Smooth muscle cell (in vitro differentiated cells): ENCODE results near the gene ALDH3B2. TPM values are rescaled to one million over a fixed set of nuclear protein-coding genes. Genes with fewer than 3 reads are reported as not detected.

Experiments used
- DNase-seq: peaks from one replicate; lab custom pipeline; 2025; ENCODE audit not compliant: unreplicated experiment; lab: John Stamatoyannopoulos, UW
- H2AFZ ChIP-seq: fragments of 200-600 bp; sonication (generic); 2 replicates; pipeline ENCODE4 v1.6.0; 2016; ENCODE audit warnings: antibody characterized with exemption, low read depth, mild to moderate bottlenecking
- H3F3A ChIP-seq: fragments of 200-600 bp; sonication (generic); 2 replicates; pipeline ENCODE4 v1.6.0; 2017; ENCODE audit warnings: antibody characterized with exemption, low read depth
- H3K27ac ChIP-seq: fragments of 200-600 bp; sonication (generic); 2 replicates; pipeline ENCODE4 v1.5.1; 2016; ENCODE audit warnings: low read depth, mild to moderate bottlenecking
- H3K27me3 ChIP-seq: fragments of 200-600 bp; sonication (generic); 2 replicates; pipeline ENCODE4 v1.6.1; 2016; ENCODE audit warnings: low read depth, mild to moderate bottlenecking
- H3K36me3 ChIP-seq: fragments of 200-600 bp; sonication (generic); 2 replicates; pipeline ENCODE4 v1.5.1; 2016; ENCODE audit warnings: low read depth
- H3K4me1 ChIP-seq: fragments of 200-600 bp; sonication (generic); 2 replicates; pipeline ENCODE4 v1.5.1; 2016; ENCODE audit warnings: low read depth
- H3K4me2 ChIP-seq: fragments of 200-600 bp; sonication (generic); 2 replicates; pipeline ENCODE4 v1.6.0; 2016; ENCODE audit warnings: mild to moderate bottlenecking
- H3K4me3 ChIP-seq: fragments of 200-600 bp; sonication (generic); 2 replicates; pipeline ENCODE4 v1.5.1; 2016; ENCODE audit warnings: mild to moderate bottlenecking
- H3K79me2 ChIP-seq: fragments of 200-600 bp; sonication (generic); 2 replicates; pipeline ENCODE4 v1.6.0; 2016; ENCODE audit warnings: low read depth, mild to moderate bottlenecking
- H3K9ac ChIP-seq: fragments of 200-600 bp; sonication (generic); 2 replicates; pipeline ENCODE4 v1.6.0; 2016; ENCODE audit warnings: low read depth
- H3K9me3 ChIP-seq: fragments of 200-600 bp; sonication (generic); replicated peaks from 2 replicates; pipeline ENCODE4 v1.5.1; 2016; ENCODE audit warnings: low read depth
- H4K20me1 ChIP-seq: fragments of 200-600 bp; sonication (generic); 2 replicates; pipeline ENCODE4 v1.6.0; 2016; ENCODE audit warnings: low read depth
- WGBS: methylation state at CpG from one replicate; pipeline ENCODE4 v1.1.7; 2016; ENCODE audit warnings: low lambda C conversion rate; 5-methylcytosine and 5-hydroxymethylcytosine counted together
- polyA plus RNA-seq: library from polyadenylated mRNA; unstranded; fragments of >200 nt; fragmentation: Nextera tagmentation; extraction: Ambion mirVana; gene quantifications from 2 replicates; pipeline ENCODE4 v1.2.1, GENCODE V29; 2016
- total RNA-seq: library from RNA; depleted of rRNA; stranded (reverse); fragments of >200 nt; gene quantifications from 2 replicates; pipeline ENCODE4 v1.2.3, GENCODE V29; 2014
- TF ChIP-seq, protein P1 (sequence below): fragments of 200-600 bp; sonication (generic); IDR thresholded peaks from 2 replicates; pipeline ENCODE4 v1.5.1; 2017; ENCODE audit warnings: borderline replicate concordance, mild to moderate bottlenecking, antibody characterized with exemption; ENCODE audit not compliant: insufficient read depth, poor library complexity, severe bottlenecking

The ALDH3B2 gene
- total and polyA plus RNA-seq, 2 experiments from 2014 or later = 0.77 to 5.0 TPM

DNA sequence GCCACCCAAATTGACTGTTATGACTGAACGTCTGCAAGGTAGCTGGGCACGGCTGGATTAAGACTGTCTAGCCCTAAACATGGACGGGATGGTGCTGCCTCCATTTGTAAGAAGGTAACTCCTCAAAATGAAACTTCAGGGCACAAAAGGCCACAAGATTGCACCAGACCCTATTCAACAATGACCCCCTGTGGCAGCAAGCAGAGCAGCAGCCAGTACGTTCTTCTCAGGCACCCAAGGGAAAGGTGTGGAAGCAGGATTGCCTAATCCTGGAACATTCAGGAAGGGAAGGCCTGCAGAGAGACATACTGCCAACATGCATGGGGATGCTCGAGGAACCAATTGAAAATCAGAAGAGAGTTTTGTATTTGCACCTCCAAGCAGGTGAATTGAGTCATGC, 30.4 kb downstream of the ALDH3B2 start:
- Histone ChIP-seq H3K4me3 (no peak overlapping the region), H3K4me1 (no peaks in the 10 kb centered on the region), H3K27me3 (peaks cover 6% of the 10 kb centered on the region), H3F3A (no peaks in the 10 kb centered on the region), H3K36me3 (no peaks in the 10 kb centered on the region), H3K9ac (no peak overlapping the region), H3K4me2 (no peak overlapping the region), H3K79me2 (no peaks in the 10 kb centered on the region), H3K9me3 (no peaks in the 10 kb centered on the region), H4K20me1 (no peaks in the 10 kb centered on the region), H2AFZ (no peak overlapping the region), H3K27ac (no peak overlapping the region)
- WGBS = 92% methylated on average over 5 of the region's 5 CpGs
- TF ChIP-seq, protein P1, sequence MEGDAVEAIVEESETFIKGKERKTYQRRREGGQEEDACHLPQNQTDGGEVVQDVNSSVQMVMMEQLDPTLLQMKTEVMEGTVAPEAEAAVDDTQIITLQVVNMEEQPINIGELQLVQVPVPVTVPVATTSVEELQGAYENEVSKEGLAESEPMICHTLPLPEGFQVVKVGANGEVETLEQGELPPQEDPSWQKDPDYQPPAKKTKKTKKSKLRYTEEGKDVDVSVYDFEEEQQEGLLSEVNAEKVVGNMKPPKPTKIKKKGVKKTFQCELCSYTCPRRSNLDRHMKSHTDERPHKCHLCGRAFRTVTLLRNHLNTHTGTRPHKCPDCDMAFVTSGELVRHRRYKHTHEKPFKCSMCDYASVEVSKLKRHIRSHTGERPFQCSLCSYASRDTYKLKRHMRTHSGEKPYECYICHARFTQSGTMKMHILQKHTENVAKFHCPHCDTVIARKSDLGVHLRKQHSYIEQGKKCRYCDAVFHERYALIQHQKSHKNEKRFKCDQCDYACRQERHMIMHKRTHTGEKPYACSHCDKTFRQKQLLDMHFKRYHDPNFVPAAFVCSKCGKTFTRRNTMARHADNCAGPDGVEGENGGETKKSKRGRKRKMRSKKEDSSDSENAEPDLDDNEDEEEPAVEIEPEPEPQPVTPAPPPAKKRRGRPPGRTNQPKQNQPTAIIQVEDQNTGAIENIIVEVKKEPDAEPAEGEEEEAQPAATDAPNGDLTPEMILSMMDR = no peak
- DNase-seq = no peak

DNA sequence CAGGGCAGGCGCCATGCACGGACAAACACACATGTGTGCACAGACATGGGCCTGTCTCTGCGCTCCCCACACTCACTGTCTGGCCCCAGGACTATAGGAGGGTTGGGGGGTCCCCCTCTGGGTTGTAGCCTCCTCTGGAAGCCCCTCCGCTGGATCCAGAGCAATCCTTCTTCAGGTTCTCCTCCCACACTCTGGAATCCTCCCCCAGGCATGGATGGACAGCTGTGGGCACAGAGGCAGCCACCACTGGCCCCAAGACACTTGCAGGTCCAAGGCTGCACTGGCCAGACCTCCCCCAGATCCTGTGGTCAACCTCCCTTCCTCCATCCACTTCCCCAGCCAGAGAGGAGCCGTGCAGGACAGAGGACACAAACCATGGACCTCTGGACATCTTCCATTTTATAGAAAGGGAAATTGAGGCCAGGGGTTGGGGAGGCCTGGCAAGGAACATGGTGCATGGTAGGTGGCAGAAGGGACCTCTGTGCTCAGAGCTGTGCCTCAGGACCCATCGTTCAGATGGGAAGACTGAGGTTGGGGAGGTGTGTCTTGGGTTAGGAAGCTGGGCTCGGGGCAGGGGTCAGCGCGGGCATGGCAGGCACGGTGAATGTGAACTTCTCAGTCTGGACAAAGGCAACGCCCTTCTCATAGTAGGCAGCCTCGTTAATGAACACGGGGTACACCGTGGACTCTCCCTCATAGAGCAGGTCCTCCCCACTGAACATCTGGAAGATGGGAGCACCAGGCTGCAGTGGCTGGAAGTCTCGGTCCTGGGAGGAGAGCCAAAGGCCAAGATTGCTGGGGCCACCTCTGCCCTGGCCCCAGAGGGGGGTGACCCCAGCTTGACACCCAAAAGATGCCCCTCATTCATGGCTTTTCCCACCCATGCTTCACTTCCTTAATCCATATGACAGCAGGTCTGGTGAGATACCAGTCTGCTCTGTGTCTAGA, 32.0 kb downstream of the ALDH3B2 start:
- H3K9ac ChIP-seq = no peak overlapping the region
- H3K27ac ChIP-seq = no peak overlapping the region
- H3K79me2 ChIP-seq = no peaks in the 10 kb centered on the region
- no peak overlapping the region for H3K4me3 ChIP-seq
- peaks cover 6% of the 10 kb centered on the region for H3K27me3 ChIP-seq
- H3K36me3 ChIP-seq = no peaks in the 10 kb centered on the region
- TF ChIP-seq, protein P1 = no peak
- H4K20me1 ChIP-seq = no peaks in the 10 kb centered on the region
- no peak overlapping the region for H3K4me2 ChIP-seq
- no peaks in the 10 kb centered on the region for H3K9me3 ChIP-seq
- H3K4me1 ChIP-seq = no peaks in the 10 kb centered on the region
- H2AFZ ChIP-seq = no peak overlapping the region
- DNase-seq = no peak
- H3F3A ChIP-seq = no peaks in the 10 kb centered on the region
- 91% methylated on average over 11 of the region's 15 CpGs for WGBS

DNA sequence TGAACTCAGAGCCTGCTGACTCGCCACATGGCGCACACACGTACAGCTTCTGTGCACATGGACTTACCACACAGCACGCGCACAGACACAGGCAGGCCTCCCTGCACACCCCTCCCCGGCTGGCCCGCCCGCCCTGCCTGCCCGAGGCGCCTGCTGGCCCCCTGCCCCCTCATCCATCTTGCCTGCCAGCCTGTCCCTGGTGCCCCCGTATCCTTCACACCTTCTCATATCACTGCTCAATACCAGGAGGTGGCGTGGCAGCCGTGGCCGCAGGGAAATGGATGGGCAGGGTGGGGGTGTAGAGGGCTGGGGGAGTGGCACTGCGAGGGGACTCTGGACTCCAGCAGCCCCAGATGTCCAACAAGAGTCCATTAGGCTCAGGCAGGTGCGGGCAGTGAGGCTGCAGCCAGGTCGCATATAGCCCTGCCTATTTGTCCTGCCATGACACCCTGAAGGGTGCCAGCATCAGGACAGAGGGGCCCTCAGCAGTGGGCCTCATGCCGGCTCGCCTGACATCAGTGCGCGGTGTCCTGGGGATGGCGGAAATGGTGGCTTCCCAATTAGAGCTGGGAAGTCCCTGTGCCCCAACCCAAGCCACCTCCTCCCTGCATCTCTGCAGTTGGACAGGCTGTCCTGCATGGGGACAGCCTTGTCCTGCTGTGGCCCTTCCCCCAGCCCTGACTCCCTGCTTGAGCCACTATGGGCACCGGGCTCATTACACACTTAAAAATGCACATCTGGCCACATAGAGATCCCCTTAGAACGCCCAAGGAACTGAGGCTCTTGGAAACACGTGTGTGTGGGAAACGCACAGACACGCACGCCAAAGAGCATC, 32.9 kb downstream of the ALDH3B2 start:
- H3K36me3 ChIP-seq = no peaks in the 10 kb centered on the region

More for the DNA sequence above, 32.9 kb downstream of the ALDH3B2 start:
- Histone ChIP-seq H3K4me1 (no peaks in the 10 kb centered on the region), H3K27me3 (peaks cover 6% of the 10 kb centered on the region), H3K79me2 (no peaks in the 10 kb centered on the region), H3K9ac (no peak overlapping the region), H3K4me2 (no peak overlapping the region), H3K9me3 (no peaks in the 10 kb centered on the region), H2AFZ (no peak overlapping the region), H4K20me1 (no peaks in the 10 kb centered on the region), H3F3A (no peaks in the 10 kb centered on the region), H3K27ac (no peak overlapping the region), H3K4me3 (no peak overlapping the region)
- DNase-seq = no peak
- 89% methylated on average over 26 of the region's 28 CpGs for WGBS
- TF ChIP-seq, protein P1 = no peak
